ENCODE results near the gene ESYT1.

ESYT1 gene

DNA sequence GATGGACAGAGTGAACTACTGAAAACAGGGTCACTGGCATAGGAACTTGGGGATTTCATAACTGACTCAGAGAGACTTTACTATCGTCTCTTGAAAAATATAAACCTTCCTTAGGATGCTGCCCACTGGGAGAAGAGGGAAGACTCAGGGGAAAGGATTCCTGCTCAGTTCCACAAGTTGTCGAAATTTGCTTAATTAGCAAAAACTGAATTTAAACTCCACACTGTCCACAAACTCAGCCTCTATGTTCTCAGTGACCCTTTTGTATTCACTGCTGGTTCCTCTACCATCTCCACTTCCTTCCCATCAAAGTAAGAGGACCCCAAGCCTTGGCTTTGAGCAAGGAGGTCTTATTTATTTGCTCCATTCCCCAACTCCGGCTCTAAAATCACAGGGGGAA lies 17.1 kb downstream of the ESYT1 start:
- POLR2A ChIA-PET = interaction anchor here (1.6 kb wide), 1 partner anchor 27 kb away, joined by 3 read pairs; the partner anchor contains the start of gene ZC3H10
- DNase-seq (ENCODE audit: low read depth, low spot score) = no peak
- CTCF ChIA-PET = interaction anchor here (0.9 kb wide), 1 partner anchor 147 kb away, joined by 3 read pairs; no protein-coding TSS in a partner anchor
- no peak overlapping the region for H3K4me3 ChIP-seq (ENCODE audit: low read depth, low read length)
- TF ChIP-seq, protein P1, sequence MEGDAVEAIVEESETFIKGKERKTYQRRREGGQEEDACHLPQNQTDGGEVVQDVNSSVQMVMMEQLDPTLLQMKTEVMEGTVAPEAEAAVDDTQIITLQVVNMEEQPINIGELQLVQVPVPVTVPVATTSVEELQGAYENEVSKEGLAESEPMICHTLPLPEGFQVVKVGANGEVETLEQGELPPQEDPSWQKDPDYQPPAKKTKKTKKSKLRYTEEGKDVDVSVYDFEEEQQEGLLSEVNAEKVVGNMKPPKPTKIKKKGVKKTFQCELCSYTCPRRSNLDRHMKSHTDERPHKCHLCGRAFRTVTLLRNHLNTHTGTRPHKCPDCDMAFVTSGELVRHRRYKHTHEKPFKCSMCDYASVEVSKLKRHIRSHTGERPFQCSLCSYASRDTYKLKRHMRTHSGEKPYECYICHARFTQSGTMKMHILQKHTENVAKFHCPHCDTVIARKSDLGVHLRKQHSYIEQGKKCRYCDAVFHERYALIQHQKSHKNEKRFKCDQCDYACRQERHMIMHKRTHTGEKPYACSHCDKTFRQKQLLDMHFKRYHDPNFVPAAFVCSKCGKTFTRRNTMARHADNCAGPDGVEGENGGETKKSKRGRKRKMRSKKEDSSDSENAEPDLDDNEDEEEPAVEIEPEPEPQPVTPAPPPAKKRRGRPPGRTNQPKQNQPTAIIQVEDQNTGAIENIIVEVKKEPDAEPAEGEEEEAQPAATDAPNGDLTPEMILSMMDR (IDR thresholded peaks at IDR 0.05; ENCODE audit: insufficient read depth, low read length, missing control alignments) = no peak

GRCh38 chr12:56146492-56147460 lies 18.7 kb downstream of the ESYT1 start:
- CTCF ChIA-PET = no interaction called here
- no peak overlapping the region for H3K4me3 ChIP-seq (ENCODE audit: low read depth, low read length)
- TF ChIP-seq, protein P1 (IDR thresholded peaks at IDR 0.05; ENCODE audit: insufficient read depth, low read length, missing control alignments) = no peak
- POLR2A ChIA-PET = interaction anchor here (0.6 to 0.8 kb wide), 2 partner anchors 19 to 50 kb away, joined by 3 read pairs; partner anchors contain the start of gene ESYT1
- DNase-seq (ENCODE audit: low read depth, low spot score) = no peak

GRCh38 chr12:56150563-56150962 lies 22.5 kb downstream of the ESYT1 start:
- H3K4me3 ChIP-seq (ENCODE audit: low read depth, low read length) = no peak overlapping the region
- ChIA-PET POLR2A (interaction anchor here (0.7 kb wide), 1 partner anchor 33 kb away, joined by 4 read pairs; the partner anchor contains the start of gene ZC3H10), CTCF (interaction anchor here (0.6 to 1.3 kb wide), 3 partner anchors 22 to 138 kb away, joined by 3 to 7 read pairs (median 3); partner anchors contain the start of genes ESYT1 and SMARCC2)
- no peak for DNase-seq (ENCODE audit: low read depth, low spot score)
- TF ChIP-seq, protein P1 (IDR thresholded peaks at IDR 0.05; ENCODE audit: insufficient read depth, low read length, missing control alignments) = no peak

- ChIA-PET POLR2A (interaction anchor here (0.7 to 1.4 kb wide), 3 partner anchors 11 to 24 kb away, joined by 3 to 5 read pairs (median 5); partner anchors contain the start of gene ESYT1), CTCF (interaction anchor here (0.9 to 1.3 kb wide), 4 partner anchors 21 to 38 kb away, joined by 3 to 7 read pairs (median 4); partner anchors contain the start of genes ESYT1 and SMARCC2)
- peak overlapping the region; percentile 68 for H3K4me3 ChIP-seq (ENCODE audit: low read depth, low read length)
- no peak for DNase-seq (ENCODE audit: low read depth, low spot score)
- TF ChIP-seq, protein P1 (IDR thresholded peaks at IDR 0.05; ENCODE audit: insufficient read depth, low read length, missing control alignments) = peak; percentile 20
Observed at GRCh38 chr12:56151672-56152131, 23.6 kb downstream of the ESYT1 start.

- H3K4me3 ChIP-seq (ENCODE audit: low read depth, low read length) = peak within 1 kb of the TSS; percentile 68
- TF ChIP-seq, protein P1 (IDR thresholded peaks at IDR 0.05; ENCODE audit: insufficient read depth, low read length, missing control alignments) = no peak
- ChIA-PET CTCF (interaction anchor here (0.9 to 1.3 kb wide), 4 partner anchors 22 to 37 kb away, joined by 3 to 7 read pairs (median 4); partner anchors contain the start of genes ESYT1 and SMARCC2), POLR2A (interaction anchor here (0.7 to 1.4 kb wide), 3 partner anchors 10 to 25 kb away, joined by 3 to 5 read pairs (median 5); partner anchors contain the start of gene ESYT1)
- peak; percentile 31 for DNase-seq (ENCODE audit: low read depth, low spot score)
Observed at GRCh38 chr12:56152132-56152755, 24.2 kb downstream of the ESYT1 start, which contains the start of gene MYL6B. Gene MYL6B, plus strand, starts transcription at chr12:56152587. Its CDS starts 1,332 bp downstream, at chr12:56153919.
